ENCODE measurements around the gene IGSF8.

Gene IGSF8

GRCh38 chr1:160085686-160086455 lies 12.5 kb downstream of the IGSF8 start:
- DNase-seq (ENCODE audit: low spot score) (no peak), ATAC-seq (ENCODE audit: low read depth) (peak; percentile 22; the same call in 1 of the 3 replicates)
- no peak overlapping the region for H3K27ac ChIP-seq (ENCODE audit: poor library complexity, severe bottlenecking)
- H3K27me3 ChIP-seq (ENCODE audit: insufficient read depth, poor library complexity, severe bottlenecking): peaks cover 27% of the 10 kb centered on the region
- H3K9me3 ChIP-seq (ENCODE audit: severe bottlenecking): no peaks in the 10 kb centered on the region
- TF ChIP-seq CTCF (IDR thresholded peaks at IDR 0.05; ENCODE audit: poor library complexity, severe bottlenecking): peak; percentile 69
- H3K4me1 ChIP-seq (ENCODE audit: insufficient read depth, poor library complexity, severe bottlenecking): no peaks in the 10 kb centered on the region
- no peaks in the 10 kb centered on the region for H3K36me3 ChIP-seq (ENCODE audit: low read depth)
- H3K4me3 ChIP-seq (ENCODE audit: severe bottlenecking): no peak overlapping the region

GRCh38 chr1:160084771-160085321 lies 13.6 kb downstream of the IGSF8 start:
- H3K9me3 ChIP-seq (ENCODE audit: severe bottlenecking): no peaks in the 10 kb centered on the region
- no peak overlapping the region for H3K27ac ChIP-seq (ENCODE audit: poor library complexity, severe bottlenecking)
- no peaks in the 10 kb centered on the region for H3K4me1 ChIP-seq (ENCODE audit: insufficient read depth, poor library complexity, severe bottlenecking)
- TF ChIP-seq CTCF (IDR thresholded peaks at IDR 0.05; ENCODE audit: poor library complexity, severe bottlenecking): no peak
- DNase-seq (ENCODE audit: low spot score) (no peak), ATAC-seq (ENCODE audit: low read depth) (no peak)
- H3K27me3 ChIP-seq (ENCODE audit: insufficient read depth, poor library complexity, severe bottlenecking): peaks cover 38% of the 10 kb centered on the region
- H3K36me3 ChIP-seq (ENCODE audit: low read depth): no peaks in the 10 kb centered on the region
- H3K4me3 ChIP-seq (ENCODE audit: severe bottlenecking): no peak overlapping the region

- ATAC-seq (ENCODE audit: low read depth): peak; percentile 89
- Histone ChIP-seq H3K4me1 (ENCODE audit: insufficient read depth, poor library complexity, severe bottlenecking) (no peaks in the 10 kb centered on the region), H3K36me3 (ENCODE audit: low read depth) (no peaks in the 10 kb centered on the region), H3K27ac (ENCODE audit: poor library complexity, severe bottlenecking) (no peak overlapping the region), H3K27me3 (ENCODE audit: insufficient read depth, poor library complexity, severe bottlenecking) (peaks cover 44% of the 10 kb centered on the region), H3K9me3 (ENCODE audit: severe bottlenecking) (no peaks in the 10 kb centered on the region), H3K4me3 (ENCODE audit: severe bottlenecking) (peak overlapping the region; percentile 17)
- peak; percentile 90 for TF ChIP-seq CTCF (IDR thresholded peaks at IDR 0.05; ENCODE audit: poor library complexity, severe bottlenecking)
- DNase-seq (ENCODE audit: low spot score): peak; percentile 82
Measured at GRCh38 chr1:160083968-160084770, 14.2 kb downstream of the IGSF8 start.

GRCh38 chr1:160082926-160083325 lies 15.5 kb downstream of the IGSF8 start:
- H3K4me3 ChIP-seq (ENCODE audit: severe bottlenecking): no peak overlapping the region
- TF ChIP-seq CTCF (IDR thresholded peaks at IDR 0.05; ENCODE audit: poor library complexity, severe bottlenecking): no peak
- peaks cover 49% of the 10 kb centered on the region for H3K27me3 ChIP-seq (ENCODE audit: insufficient read depth, poor library complexity, severe bottlenecking)
- no peaks in the 10 kb centered on the region for H3K4me1 ChIP-seq (ENCODE audit: insufficient read depth, poor library complexity, severe bottlenecking)
- DNase-seq (ENCODE audit: low spot score) (no peak), ATAC-seq (ENCODE audit: low read depth) (no peak)
- H3K9me3 ChIP-seq (ENCODE audit: severe bottlenecking): no peaks in the 10 kb centered on the region
- no peaks in the 10 kb centered on the region for H3K36me3 ChIP-seq (ENCODE audit: low read depth)
- no peak overlapping the region for H3K27ac ChIP-seq (ENCODE audit: poor library complexity, severe bottlenecking)

Data from RWPE2 (cell line).